Subcutaneous adipose tissue (tissue), 4 donors: ENCODE measurements around the gene RNF32. TPM values are rescaled to one million over a fixed set of nuclear protein-coding genes. Genes with fewer than 3 reads are reported as not detected.

Experiments
- total RNA-seq, 4 donors: library from RNA; depleted of rRNA; stranded (reverse); fragments of >200 nt; gene quantifications; one replicate each; pipeline ENCODE4 v1.1.0, GENCODE V29; 2016
- TF ChIP-seq, protein P1 (sequence below): fragments of 450-650 bp; IDR thresholded peaks from one replicate; pipeline ENCODE4 v1.5.1; 2016; ENCODE audit warnings: low read depth, mild to moderate bottlenecking, control low read depth, antibody characterized with exemption, moderate library complexity

Gene RNF32
- total RNA-seq, 4 donors from 2014 or later: 0.66 to 3.9 (median 2.0) TPM; not detected in 1

DNA sequence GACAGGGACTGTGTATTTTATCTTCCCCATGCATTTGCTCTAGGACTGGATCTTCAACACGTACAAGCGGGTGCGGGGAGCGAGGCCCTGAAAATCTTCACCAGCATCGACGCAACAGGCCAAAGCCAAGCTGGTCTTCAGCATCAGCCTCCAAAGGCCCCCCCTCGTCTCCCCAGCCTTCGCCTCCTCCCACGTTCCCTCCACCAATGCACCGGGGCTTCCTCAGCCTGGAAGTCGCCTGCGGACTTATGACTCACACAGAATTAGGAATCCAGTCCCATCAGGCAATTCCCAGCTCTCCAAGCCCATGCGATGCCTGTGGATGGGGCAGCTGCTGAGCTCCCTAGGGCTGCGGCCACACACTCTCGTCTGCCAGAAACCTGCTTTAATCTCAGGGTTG lies 36.3 kb upstream of the RNF32 start:
- TF ChIP-seq, protein P1, sequence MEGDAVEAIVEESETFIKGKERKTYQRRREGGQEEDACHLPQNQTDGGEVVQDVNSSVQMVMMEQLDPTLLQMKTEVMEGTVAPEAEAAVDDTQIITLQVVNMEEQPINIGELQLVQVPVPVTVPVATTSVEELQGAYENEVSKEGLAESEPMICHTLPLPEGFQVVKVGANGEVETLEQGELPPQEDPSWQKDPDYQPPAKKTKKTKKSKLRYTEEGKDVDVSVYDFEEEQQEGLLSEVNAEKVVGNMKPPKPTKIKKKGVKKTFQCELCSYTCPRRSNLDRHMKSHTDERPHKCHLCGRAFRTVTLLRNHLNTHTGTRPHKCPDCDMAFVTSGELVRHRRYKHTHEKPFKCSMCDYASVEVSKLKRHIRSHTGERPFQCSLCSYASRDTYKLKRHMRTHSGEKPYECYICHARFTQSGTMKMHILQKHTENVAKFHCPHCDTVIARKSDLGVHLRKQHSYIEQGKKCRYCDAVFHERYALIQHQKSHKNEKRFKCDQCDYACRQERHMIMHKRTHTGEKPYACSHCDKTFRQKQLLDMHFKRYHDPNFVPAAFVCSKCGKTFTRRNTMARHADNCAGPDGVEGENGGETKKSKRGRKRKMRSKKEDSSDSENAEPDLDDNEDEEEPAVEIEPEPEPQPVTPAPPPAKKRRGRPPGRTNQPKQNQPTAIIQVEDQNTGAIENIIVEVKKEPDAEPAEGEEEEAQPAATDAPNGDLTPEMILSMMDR: no peak

DNA sequence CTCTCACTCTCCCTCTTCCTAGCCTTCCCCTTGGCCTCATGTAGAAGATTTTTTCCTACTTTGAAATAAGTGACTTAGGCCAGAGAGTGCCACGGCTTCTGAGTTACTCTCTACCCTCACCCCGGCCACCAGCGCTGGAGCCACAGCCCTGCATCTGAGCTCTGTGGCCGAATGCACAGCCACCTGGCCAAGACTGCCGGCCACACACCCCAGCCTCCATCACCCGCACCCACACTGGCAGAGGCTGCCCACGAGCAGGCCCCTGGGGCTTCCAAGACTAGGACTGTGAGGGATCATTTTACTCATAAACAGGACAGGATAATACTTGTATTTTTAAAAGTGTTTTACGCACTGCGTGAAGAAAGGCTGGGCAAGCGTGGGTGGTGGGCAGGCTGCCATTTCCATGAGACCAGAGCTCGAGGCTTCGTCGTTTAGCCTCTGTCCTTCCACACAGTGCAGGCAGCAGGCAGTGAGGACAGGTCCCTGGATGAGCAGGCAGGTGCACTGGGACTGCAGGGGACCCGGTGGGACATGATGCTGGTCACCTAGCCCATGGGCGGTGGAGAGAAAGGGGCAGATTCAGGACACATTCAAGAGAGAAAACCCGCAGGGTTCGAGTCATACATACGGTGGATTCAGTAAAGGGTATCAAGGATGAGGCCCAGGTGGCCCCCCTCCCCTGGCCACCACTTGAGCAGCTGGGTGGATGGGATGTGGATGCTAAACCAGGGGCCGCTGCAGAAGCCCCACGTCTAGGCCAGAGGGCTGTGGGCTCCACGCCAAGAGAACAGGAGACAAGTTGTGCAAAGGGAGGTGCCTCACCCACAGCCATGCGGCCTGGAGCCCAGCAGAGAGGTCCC lies 35.5 kb upstream of the RNF32 start:
- TF ChIP-seq, protein P1: no peak

DNA sequence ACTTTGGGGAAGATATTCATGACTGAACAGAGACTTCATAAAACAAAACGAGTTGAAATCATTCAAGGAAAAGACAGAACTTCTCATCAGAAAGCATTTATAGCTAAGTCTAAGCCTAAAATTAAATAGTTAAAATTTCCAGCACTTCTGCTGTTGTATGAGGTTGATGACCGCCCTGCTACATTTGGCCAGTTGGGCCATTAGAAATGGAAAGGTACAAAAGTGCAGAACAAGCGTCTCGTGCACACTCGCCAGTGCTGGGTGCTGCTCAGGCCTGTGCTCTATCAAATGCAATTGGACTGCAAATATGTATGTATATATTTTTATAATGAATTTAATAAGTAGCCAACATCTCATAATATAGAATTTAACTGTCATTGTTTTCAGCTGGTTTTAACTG lies 34.4 kb upstream of the RNF32 start:
- TF ChIP-seq, protein P1: no peak

DNA sequence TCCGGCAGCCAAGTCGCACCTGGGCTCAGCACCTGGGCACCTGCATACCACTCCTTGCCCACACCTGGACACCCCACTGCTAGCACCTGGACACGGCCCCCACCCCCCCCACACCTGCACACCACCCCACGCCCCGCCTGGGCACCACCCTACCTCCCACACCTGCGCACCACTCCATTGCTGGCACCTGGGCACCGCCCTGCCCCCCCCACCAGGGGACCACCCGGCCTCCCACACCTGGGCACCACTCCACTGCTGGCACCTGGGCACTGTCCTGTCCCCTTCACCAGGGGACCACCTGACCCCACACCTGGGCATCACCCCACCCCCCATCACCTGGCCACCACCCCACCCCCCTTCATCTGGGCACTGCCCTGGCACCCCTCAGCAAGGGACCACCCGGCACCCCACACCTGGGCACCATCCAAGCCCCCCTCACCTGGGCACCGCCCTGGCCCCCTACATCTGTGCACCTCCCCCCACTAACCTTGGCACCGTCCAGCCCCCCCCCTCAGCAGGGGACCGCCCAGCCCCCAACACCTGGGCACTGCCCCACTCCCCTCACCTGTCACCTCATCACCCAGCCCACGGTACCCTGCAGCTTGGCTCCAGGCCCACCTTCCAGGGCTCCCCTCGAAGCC lies 33.8 kb upstream of the RNF32 start:
- TF ChIP-seq, protein P1: no peak

DNA sequence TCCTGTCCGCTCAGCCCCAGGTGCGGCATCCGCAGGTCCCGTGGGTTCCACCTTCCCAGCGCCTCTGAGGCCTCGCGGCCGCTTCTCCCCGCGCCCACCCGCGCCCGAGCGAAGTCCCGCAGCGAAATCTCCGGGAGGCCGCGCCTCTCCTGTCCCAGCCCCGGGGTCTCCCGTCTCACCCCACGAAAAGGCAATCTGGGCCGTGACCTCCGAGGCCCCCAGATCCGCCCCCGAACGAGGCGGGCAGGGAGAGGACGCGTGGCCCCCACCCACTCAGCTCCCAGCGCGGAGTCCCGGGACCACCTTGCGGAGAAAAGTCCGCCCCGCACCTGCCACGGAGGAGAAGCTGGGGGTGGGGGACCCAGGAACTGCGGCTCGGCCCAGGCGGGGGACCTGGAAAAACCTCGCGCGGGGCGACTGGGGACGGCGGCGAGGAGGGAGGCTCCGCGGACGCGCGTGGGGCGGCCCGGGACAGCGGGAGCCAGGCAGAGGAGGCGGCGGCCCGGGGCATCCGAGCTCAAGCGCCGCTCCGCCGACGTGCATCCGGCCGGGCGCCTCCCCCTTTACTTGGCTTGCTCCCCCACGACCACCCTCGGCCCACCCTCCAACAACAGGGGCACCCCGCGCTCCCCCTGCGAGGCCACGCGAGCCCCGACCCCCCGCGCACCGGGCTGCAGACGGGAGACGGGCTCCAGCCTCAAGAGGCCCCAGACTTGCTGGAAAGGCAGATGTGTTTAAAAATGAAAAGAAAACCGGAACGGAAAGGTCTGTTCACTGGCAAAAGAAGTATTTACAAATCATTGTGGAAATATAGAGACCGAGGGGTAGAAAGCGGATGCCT lies 33.0 kb upstream of the RNF32 start:
- TF ChIP-seq, protein P1: no peak

DNA sequence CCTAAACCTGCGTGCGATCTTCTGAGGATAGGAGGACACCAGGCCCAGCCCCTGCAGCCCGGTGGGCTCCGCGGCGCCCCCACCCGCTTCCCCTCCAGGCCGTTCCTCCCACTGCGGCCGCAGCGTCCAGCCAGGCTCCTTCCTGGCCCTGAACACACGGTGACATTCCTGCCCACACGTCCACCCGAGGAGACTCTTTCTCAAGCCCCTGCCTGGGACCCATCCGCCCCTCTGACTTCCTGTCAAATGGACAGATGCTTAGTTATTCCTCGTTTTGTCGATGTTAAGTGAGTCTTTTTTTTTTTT lies 32.4 kb upstream of the RNF32 start:
- TF ChIP-seq, protein P1: no peak
